HG02571 (cell line): ENCODE measurements around the gene MAPKAP1.
"Not testable (repeated sequence)": the region's sequence is repeated elsewhere in the genome, so short reads cannot be mapped to it uniquely, and the experiment has no call there.

ENCODE experiments used
- ATAC-seq: cut with Tn5 transposase; IDR thresholded peaks from one replicate; pipeline ENCODE4 v1.9.1; 2021; ENCODE audit warnings: mild to moderate bottlenecking, moderate library complexity; ENCODE audit not compliant: unreplicated experiment

Gene MAPKAP1

DNA sequence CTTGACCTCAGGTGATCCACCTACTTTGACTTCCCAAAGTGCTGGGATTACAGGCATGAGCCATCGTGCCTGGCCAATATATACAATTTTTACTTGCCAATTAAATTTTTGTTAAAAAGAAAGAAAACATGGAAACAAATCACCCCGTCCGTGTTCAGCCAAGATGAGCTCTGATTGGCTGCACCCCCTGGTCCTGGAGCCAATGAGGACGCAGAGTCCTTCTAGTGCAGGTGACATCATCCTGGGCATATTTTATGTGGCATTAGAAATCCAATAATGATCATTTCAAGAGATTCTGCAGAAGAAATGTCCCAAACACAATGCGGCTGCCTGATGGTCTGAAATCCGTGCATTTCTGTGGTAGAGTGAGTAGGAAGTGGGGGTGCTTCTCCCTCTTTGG is 285.8 kb downstream of the MAPKAP1 start:
- ATAC-seq = no peak

DNA sequence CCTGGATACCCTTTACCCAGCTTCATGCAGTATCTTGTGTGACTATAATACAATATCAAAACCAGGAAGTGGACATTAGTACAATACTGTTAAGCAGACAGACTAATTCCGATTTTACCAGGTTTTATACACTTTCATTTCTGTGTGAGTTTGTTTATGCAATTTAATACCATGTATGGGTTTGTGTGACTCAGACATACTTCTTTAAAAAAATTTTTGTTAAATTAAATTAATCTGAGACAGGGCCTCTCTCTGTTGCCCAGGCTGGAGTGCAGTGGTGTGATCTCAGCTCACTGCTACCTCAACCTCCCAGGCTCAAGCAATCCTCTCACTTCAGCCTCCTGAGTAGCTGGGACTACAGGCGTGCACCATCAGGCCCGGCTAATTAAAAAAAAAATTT is 288.6 kb downstream of the MAPKAP1 start:
- ATAC-seq = no peak

- ATAC-seq = no peak
Measured at GRCh38 chr9:125416517-125416916, 290.5 kb downstream of the MAPKAP1 start.

GRCh38 chr9:125415583-125416460 is 291.2 kb downstream of the MAPKAP1 start:
- no peak for ATAC-seq

DNA sequence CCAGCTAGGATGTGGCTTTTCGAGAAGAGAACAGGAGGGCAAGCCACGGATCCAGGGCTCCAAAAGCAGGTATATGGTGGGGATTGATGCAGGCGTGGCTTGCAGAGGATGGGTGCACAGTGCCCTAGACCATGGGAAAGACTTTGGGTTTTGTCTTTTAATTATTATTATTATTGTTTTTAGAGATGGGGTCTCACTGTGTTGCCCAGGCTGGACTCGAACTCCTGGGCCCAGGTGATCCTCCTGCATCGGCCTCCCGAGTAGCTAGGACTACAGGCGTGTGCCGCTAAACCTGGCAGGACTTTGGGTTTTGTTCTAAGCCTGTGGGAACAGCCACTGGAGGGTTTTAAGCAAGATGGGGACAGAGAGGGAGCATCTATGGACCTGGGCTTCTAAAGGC is 293.4 kb downstream of the MAPKAP1 start:
- no peak for ATAC-seq

DNA sequence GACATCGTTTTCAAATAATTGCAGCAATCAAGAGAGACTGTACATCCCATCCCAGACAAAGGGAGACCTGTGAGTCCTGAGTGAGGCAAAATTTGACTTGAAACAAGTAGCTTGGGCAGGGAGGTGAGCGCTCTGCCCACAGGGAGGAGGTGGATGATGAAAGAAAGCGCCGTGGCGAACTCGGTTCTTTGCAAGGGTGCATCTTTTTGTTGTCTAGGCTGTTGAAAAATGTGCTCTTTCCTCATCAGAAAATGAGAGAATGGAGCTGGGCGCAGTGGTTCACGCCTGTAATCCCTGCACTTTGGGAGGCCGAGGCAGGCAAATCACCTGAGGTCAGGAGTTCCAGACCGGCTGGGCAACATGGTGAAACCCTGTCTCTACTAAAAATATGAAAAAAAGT is 294.8 kb downstream of the MAPKAP1 start:
- no peak for ATAC-seq

DNA sequence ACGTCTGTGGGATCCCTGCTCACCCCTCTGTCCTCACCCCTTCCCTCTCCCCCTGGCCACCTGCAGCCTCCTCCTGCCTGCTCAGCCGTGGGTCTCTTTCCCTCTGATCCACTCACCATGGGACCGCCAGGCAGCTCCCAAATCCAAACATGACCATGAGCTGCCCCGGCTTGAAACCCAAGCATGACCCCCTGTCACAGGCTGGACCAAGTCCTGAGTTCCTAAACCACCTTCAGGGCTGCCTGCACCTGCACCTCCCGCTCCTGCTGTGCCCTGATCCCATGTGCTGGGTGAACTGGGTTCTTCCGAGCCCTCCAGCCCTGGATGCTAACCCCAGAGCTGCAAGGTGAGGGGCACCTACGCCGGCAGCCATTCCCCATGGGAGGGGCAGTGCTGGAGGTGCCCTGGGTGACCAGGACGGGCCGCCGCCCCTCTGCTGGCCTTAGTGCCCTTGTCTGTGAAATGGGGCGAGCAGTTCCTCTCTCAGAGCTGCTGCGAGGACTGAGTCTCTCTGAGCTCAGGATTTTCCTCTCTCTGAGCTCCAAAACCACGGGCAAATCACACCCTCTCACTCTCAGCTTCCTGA is 295.7 kb downstream of the MAPKAP1 start:
- no peak for ATAC-seq

- no peak for ATAC-seq
Measured at GRCh38 chr9:125410522-125410894, 296.5 kb downstream of the MAPKAP1 start.

GRCh38 chr9:125409637-125410521 is 297.1 kb downstream of the MAPKAP1 start:
- ATAC-seq = no peak

DNA sequence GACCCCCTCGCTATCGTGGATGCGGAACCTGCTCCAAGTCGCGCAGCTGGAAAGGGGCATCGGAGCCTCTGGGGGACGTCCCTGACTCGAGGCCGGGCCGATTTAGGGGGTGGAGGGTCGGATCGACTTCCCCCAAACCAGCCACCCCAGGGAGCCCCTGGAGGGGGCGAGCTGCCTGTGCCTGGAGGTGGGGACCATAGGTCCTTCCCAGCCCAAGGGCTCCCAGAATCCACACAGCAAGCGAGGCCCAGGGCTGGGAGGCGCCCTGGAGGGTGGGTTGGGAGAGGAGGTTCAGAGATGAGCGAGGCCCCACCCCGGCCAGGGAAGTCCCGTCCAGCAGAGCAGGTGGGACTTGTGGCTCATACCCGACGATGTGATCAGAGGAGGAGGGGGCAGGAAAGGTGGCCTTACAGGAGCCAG is 297.8 kb downstream of the MAPKAP1 start:
- ATAC-seq = no peak

- ATAC-seq = no peak
Measured at GRCh38 chr9:125407974-125408900, 298.8 kb downstream of the MAPKAP1 start.

- no peak for ATAC-seq
Measured at GRCh38 chr9:125407432-125407973, 299.5 kb downstream of the MAPKAP1 start.

GRCh38 chr9:125406810-125407087 is 300.3 kb downstream of the MAPKAP1 start:
- ATAC-seq = no peak

DNA sequence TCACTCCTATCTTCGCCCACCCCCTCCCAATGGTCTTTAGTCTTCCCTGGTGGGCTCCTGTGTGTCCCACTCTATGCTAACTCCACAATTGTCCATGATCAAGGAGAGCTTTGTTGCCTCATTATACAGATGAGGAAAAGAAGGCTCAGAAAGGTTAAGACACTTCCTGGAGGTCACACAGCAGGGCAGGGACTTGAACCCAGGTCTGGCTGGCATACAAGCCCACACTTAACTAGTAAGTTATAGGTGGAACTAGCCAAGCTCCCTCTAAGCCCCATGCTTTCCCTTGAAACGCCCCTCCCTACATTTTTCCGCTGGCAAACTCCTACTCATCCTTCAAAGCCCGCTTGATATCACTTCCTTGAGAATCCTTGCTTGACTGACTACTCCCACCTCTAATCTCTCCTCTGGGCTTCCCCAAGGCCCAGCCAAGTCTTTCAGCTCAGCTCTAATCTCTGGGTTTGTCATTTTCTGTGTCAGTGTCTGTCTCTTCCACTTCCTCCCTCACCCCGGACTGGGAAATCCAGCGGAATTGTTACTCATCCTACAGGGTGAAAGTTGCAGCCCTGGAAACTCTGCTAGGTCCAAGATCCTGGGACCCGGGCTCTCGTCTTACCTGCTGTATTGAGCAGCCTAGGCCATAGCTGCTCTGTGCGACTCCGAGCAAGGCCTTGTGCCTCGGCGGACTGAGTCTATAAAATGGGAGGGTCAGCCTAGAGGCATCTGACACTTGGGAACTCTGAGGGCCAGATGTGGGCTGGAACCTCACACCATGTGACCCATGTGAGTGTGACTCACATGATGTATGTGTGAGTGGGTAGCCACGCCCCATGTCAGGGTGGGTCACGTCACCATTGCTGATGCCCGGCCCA is 300.8 kb downstream of the MAPKAP1 start:
- ATAC-seq = no peak

- ATAC-seq = no peak
Measured at GRCh38 chr9:125404733-125405132, 302.3 kb downstream of the MAPKAP1 start.

GRCh38 chr9:125400725-125401716 is 306.0 kb downstream of the MAPKAP1 start:
- no peak for ATAC-seq

DNA sequence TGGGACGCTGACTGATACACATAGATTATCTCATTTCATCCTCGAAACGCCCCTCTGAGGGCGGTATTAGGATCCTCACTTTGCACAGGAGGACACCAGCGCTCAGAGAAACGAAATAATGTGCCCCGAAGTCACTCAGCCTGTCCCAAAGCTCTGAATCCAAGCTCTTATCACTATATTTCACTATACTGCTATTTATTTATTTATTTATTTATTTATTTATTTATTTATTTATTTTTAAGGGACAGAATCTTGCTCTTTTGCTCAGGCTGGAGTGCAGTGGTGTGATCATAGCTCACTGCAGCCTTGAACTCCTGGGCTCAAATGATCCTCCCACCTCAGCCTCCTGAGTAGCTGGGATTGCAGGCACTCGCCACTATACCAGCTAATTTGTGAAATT is 306.8 kb downstream of the MAPKAP1 start:
- not testable (repeated sequence) for ATAC-seq

DNA sequence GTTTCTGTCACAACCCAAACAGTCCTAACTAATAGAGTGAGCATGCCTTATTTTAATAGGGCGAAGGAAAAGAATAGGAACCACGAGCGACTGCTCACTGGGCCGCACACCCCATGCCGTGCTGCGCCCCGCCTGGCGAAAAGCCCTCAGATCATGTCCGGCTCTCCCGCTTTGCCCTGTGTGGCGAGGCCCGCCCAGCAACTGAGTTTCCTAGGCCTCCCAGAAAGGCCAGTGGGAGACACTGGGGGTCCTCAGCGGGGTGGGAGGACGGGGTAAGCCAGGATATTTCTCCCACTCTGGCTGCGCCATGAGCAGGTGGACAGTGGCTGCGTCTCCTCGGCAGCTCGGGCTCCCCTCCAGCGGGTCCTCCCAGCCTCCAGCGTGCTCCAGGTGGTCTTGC is 307.3 kb downstream of the MAPKAP1 start:
- ATAC-seq = no peak
